K562 (cell line): Measurements from ENCODE around the gene TNFSF13. TPM values are rescaled to one million over a fixed set of nuclear protein-coding genes. Genes with fewer than 3 reads are reported as not detected.

Source experiments
- ATAC-seq: fragments of 200-7000 bp; cut with Tn5 transposase; 3 replicates; pipeline ENCODE4 v1.9.1; 2020; ENCODE audit warnings: moderate library complexity
- BruUV-seq: library from RNA; stranded (reverse); fragments of 400-500 nt; replicated peaks from 2 replicates; lab custom pipeline; 2021; lab: Mats Ljungman, UMichigan
- CTCF ChIA-PET: fragments of 300-600 bp; formaldehyde crosslinking; extraction: SDS; loops from one replicate; lab custom pipeline; 2021; ENCODE audit warnings: low intra/inter-chr PET ratio; lab: Yijun Ruan, JAX
- POLR2A ChIA-PET: fragments of 300-600, 350-650 bp; sonication (Branson Sonifier 250); formaldehyde crosslinking; extraction: SDS; loops from one replicate; lab custom pipeline; 2021; ENCODE audit warnings: antibody characterized with exemption, inconsistent platforms; lab: Yijun Ruan, JAX
- DNase-seq, 4 experiments: peaks; one replicate each; pipeline versions ENCODE4 v3.0.0 to v3.0.0-alpha.2; 2011 to 2018; ENCODE audit warnings: low spot score in 3 of 4, mixed read lengths in 3 of 4; ENCODE audit errors: extremely low read depth in 1 of 4
- FAIRE-seq: peaks from 2 replicates; lab custom pipeline; 2011; peaks lifted over from hg19 to GRCh38; lab: Jason Lieb, UNC
- H2AFZ ChIP-seq: 2 replicates; pipeline ENCODE4 v1.6.0; 2011; ENCODE audit warnings: low read depth, low read length, control low read depth, inconsistent platforms
- H3K27ac ChIP-seq: fragments of 200-600 bp; 3 replicates; pipeline ENCODE4 v1.8.0; 2011; ENCODE audit warnings: low read depth, mild to moderate bottlenecking, control low read depth, inconsistent platforms, low read length, moderate library complexity, mixed read lengths; ENCODE audit errors: extremely low read depth
- H3K27me3 ChIP-seq, 2 experiments: fragments of 300-600 bp in 1 of 2; 2 replicates in 1 of 2; 3 replicates in 1 of 2; pipeline versions ENCODE4 v1.6.0 to v1.8.0; 2011; ENCODE audit warnings: inconsistent platforms in 2 of 2, low read length in 2 of 2, mild to moderate bottlenecking in 1 of 2, mixed read lengths in 1 of 2, moderate library complexity in 1 of 2; ENCODE audit not compliant: control insufficient read depth in 2 of 2, insufficient read depth in 2 of 2
- H3K36me3 ChIP-seq: fragments of 300-600 bp; 3 replicates; pipeline ENCODE4 v1.8.0; 2011; ENCODE audit warnings: mild to moderate bottlenecking, low read length, inconsistent platforms; ENCODE audit not compliant: control insufficient read depth, insufficient read depth
- H3K4me1 ChIP-seq, 2 experiments: fragments of 200-600 bp in 1 of 2; replicated peaks in 1 of 2; 2 replicates in 1 of 2; 3 replicates in 1 of 2; pipeline versions ENCODE4 v1.5.1 to v1.8.0; 2011; ENCODE audit warnings: inconsistent platforms in 2 of 2, low read length in 2 of 2, mild to moderate bottlenecking in 1 of 2, mixed read lengths in 1 of 2, moderate library complexity in 1 of 2; ENCODE audit not compliant: control insufficient read depth in 2 of 2, insufficient read depth in 2 of 2
- H3K4me2 ChIP-seq: 2 replicates; pipeline ENCODE4 v1.6.1; 2011; ENCODE audit warnings: low read length, control low read depth, inconsistent platforms, mixed read lengths; ENCODE audit not compliant: insufficient read depth
- H3K4me3 ChIP-seq: fragments of 200-600 bp; sonication (generic), shearing (Covaris generic); 2 replicates; pipeline ENCODE4 v1.5.1; 2016; ENCODE audit warnings: control low read depth, inconsistent platforms
- H3K79me2 ChIP-seq: fragments of 200-600 bp; 3 replicates; pipeline ENCODE4 v1.8.0; 2011; ENCODE audit warnings: low read length, inconsistent platforms; ENCODE audit not compliant: control insufficient read depth, insufficient read depth
- H3K9ac ChIP-seq, 2 experiments: 2 replicates each; pipeline versions ENCODE4 v1.6.0 to v1.6.1; 2011; ENCODE audit warnings: low read depth in 2 of 2, low read length in 2 of 2, control low read depth in 1 of 2, inconsistent platforms in 1 of 2, mild to moderate bottlenecking in 1 of 2, mixed read lengths in 1 of 2; ENCODE audit not compliant: insufficient read depth in 1 of 2
- H3K9me1 ChIP-seq: one replicate; pipeline ENCODE4 v1.6.0; 2011; ENCODE audit warnings: inconsistent platforms, mild to moderate bottlenecking, low read length, moderate library complexity; ENCODE audit not compliant: control insufficient read depth, insufficient read depth
- H3K9me3 ChIP-seq: replicated peaks from 2 replicates; pipeline ENCODE4 v1.5.1; 2011; ENCODE audit warnings: low read depth, low read length, inconsistent platforms; ENCODE audit not compliant: control insufficient read depth, insufficient read depth
- H4K20me1 ChIP-seq: replicated peaks from 2 replicates; pipeline ENCODE4 v1.6.1; 2011; ENCODE audit warnings: low read length, inconsistent platforms, mixed read lengths; ENCODE audit not compliant: control insufficient read depth, insufficient read depth
- HIVEP1 ChIP-seq: fragments of 250-450 bp; sonication (Bioruptor Pico); IDR thresholded peaks from 2 replicates; pipeline ENCODE4 v1.4.0; 2020; ENCODE audit warnings: mild to moderate bottlenecking
- IRF1 ChIP-seq: sonication (generic); formaldehyde crosslinking; IDR thresholded peaks from 2 replicates; pipeline ENCODE4 v1.8.0; 2022; ENCODE audit warnings: missing genetic modification reagents, mild to moderate bottlenecking, borderline replicate concordance
- LEF1 ChIP-seq: fragments of 450-650 bp; IDR thresholded peaks from 2 replicates; pipeline ENCODE4 v1.6.1; 2016; ENCODE audit warnings: mild to moderate bottlenecking
- MTF1 ChIP-seq: fragments of 250-450 bp; sonication (Bioruptor Pico); IDR thresholded peaks from 2 replicates; pipeline ENCODE4 v1.9.0; 2021; ENCODE audit warnings: moderate library complexity, mild to moderate bottlenecking, inconsistent platforms, borderline replicate concordance
- MYC ChIP-seq, 2 experiments: fragments of 250-450 bp in 1 of 2; sonication (Bioruptor Pico) in 1 of 2; IDR thresholded peaks; 2 replicates each; pipeline versions ENCODE4 v1.5.1 to v1.6.1; 2012 to 2021; ENCODE audit warnings: low read depth in 2 of 2, borderline replicate concordance in 1 of 2, improper control_type of control experiment in 1 of 2, low read length in 1 of 2, mild to moderate bottlenecking in 1 of 2, moderate library complexity in 1 of 2
- NBN ChIP-seq: fragments of 450-650 bp; IDR thresholded peaks from 2 replicates; pipeline ENCODE4 v1.6.1; 2016; ENCODE audit warnings: low read depth, mild to moderate bottlenecking
- NEUROD1 ChIP-seq: fragments of 150-350 bp; IDR thresholded peaks from 2 replicates; pipeline ENCODE4 v1.6.1; 2014; ENCODE audit warnings: borderline replicate concordance, low read length, low read depth; ENCODE audit not compliant: partially characterized antibody
- OTX1 ChIP-seq: fragments of 450-650 bp; formaldehyde crosslinking; IDR thresholded peaks from 2 replicates; pipeline ENCODE4 v1.4.0; 2022; ENCODE audit warnings: mild to moderate bottlenecking
- POLR3G ChIP-seq: IDR thresholded peaks from 2 replicates; pipeline ENCODE4 v1.6.1; 2011; ENCODE audit not compliant: insufficient read length, insufficient replicate concordance; ENCODE audit errors: extremely low read depth
- TAL1 ChIP-seq: fragments of 450-650 bp; IDR thresholded peaks from 2 replicates; pipeline ENCODE4 v1.6.1; 2016; ENCODE audit warnings: mild to moderate bottlenecking
- TSHZ1 ChIP-seq: fragments of 250-450 bp; sonication (Bioruptor Pico); IDR thresholded peaks from 2 replicates; pipeline ENCODE4 v1.4.0; 2020; ENCODE audit warnings: mild to moderate bottlenecking, moderate library complexity
- ZNF174 ChIP-seq: fragments of 250-450 bp; sonication (Bioruptor Pico); IDR thresholded peaks from 2 replicates; pipeline ENCODE4 v1.4.0; 2020; ENCODE audit warnings: mild to moderate bottlenecking
- WGBS: fragments of 100-300 bp; shearing (Covaris generic); methylation state at CpG from one replicate; pipeline ENCODE4 v1.1.6; 2016; ENCODE audit warnings: low coverage, mixed read lengths; ENCODE audit not compliant: insufficient coverage; ENCODE audit errors: missing lambda C conversion rate; 5-methylcytosine and 5-hydroxymethylcytosine counted together
- in situ Hi-C: fragments of 300-500 bp; cut with MboI; formaldehyde crosslinking; loops from 4 replicates; pipeline ENCODE4 v1.15.0; 2018; ENCODE audit warnings: inconsistent platforms, mixed read lengths
- intact Hi-C: fragments of 100-400 bp; cut with micrococcal nuclease; formaldehyde crosslinking; loops from 2 replicates; pipeline ENCODE4 v1.14.2; 2022
- polyA plus RNA-seq, 8 experiments: library from polyadenylated mRNA; depleted of rRNA in 4 of 8; stranded (reverse) in 5 of 8; unstranded in 3 of 8; fragments of >200 nt; fragmentation: Nextera tagmentation in 2 of 8; fragmentation: Illumina TruSeq in 1 of 8; extraction: Ambion mirVana in 2 of 8; extraction: Trizol in 1 of 8; gene quantifications; 2 replicates each; pipeline versions ENCODE4 v1.2.1 to v1.2.3, GENCODE V29; 2011 to 2014; ENCODE audit warnings: inconsistent platforms in 1 of 8, missing spikeins in 1 of 8
- total RNA-seq, 7 experiments: library from RNA; depleted of rRNA in 6 of 7; stranded (reverse); fragments of >200 nt in 6 of 7; fragmentation: Illumina TruSeq in 2 of 7; extraction: Trizol in 2 of 7; gene quantifications; 2 replicates each; pipeline versions ENCODE4 v1.2.1 to v1.2.3, GENCODE V29; 2011 to 2021; ENCODE audit warnings: low replicate concordance in 1 of 7
- TF ChIP-seq, protein P1 (sequence below): fragments of 250-450 bp; sonication (Bioruptor Pico); IDR thresholded peaks from 2 replicates; pipeline ENCODE4 v1.4.0; 2020

TNFSF13 gene
- total and polyA plus RNA-seq, 9 of the 15 experiments (the other 6 are each of a cell fraction or from before 2014, with no cell fraction given) = 0.04 to 0.51 (median 0.19) TPM; not detected in 1

DNA sequence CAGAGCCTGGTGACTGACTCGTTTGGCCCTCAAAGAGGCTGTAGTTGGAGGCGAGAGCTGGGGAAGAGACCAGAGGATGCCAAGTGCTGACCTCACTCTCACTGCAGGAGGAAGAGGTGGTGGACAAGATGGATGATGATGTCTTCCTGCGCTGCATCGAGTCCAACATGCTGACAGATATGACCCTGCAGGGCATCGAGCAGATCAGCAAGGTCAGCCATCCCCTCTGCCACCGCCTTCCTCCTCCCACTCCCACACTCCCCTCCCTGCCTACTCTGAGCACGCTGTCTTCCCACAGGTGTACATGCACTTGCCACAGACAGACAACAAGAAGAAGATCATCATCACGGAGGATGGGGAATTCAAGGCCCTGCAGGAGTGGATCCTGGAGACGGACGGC, 47.4 kb upstream of the TNFSF13 start:
- H2AFZ ChIP-seq = no peak overlapping the region
- H3K36me3 ChIP-seq = peaks cover 73% of the 10 kb centered on the region
- POLR2A ChIA-PET = interaction anchor here (0.5 to 1.9 kb wide), 2 partner anchors 9 to 50 kb away, joined by 4 to 6 read pairs; no protein-coding TSS in a partner anchor
- BruUV-seq = no TSS peak
- no peak overlapping the region for H3K4me3 ChIP-seq
- TF ChIP-seq TSHZ1 (CRISPR knock-in tag) (no peak), MTF1 (CRISPR knock-in tag) (no peak), TAL1 (no peak), POLR3G (no peak), OTX1 (no peak), NEUROD1 (no peak), ZNF174 (no peak), NBN (no peak), LEF1 (no peak), MYC (IDR thresholded peaks at IDR 0.05; ENCODE audit: low read depth, low read length) (no peak), MYC (CRISPR knock-in tag; IDR thresholded peaks at IDR 0.05; ENCODE audit: borderline replicate concordance, low read depth) (no peak), HIVEP1 (CRISPR knock-in tag) (no peak), IRF1 (CRISPR knock-in tag) (no peak)
- TF ChIP-seq, protein P1, sequence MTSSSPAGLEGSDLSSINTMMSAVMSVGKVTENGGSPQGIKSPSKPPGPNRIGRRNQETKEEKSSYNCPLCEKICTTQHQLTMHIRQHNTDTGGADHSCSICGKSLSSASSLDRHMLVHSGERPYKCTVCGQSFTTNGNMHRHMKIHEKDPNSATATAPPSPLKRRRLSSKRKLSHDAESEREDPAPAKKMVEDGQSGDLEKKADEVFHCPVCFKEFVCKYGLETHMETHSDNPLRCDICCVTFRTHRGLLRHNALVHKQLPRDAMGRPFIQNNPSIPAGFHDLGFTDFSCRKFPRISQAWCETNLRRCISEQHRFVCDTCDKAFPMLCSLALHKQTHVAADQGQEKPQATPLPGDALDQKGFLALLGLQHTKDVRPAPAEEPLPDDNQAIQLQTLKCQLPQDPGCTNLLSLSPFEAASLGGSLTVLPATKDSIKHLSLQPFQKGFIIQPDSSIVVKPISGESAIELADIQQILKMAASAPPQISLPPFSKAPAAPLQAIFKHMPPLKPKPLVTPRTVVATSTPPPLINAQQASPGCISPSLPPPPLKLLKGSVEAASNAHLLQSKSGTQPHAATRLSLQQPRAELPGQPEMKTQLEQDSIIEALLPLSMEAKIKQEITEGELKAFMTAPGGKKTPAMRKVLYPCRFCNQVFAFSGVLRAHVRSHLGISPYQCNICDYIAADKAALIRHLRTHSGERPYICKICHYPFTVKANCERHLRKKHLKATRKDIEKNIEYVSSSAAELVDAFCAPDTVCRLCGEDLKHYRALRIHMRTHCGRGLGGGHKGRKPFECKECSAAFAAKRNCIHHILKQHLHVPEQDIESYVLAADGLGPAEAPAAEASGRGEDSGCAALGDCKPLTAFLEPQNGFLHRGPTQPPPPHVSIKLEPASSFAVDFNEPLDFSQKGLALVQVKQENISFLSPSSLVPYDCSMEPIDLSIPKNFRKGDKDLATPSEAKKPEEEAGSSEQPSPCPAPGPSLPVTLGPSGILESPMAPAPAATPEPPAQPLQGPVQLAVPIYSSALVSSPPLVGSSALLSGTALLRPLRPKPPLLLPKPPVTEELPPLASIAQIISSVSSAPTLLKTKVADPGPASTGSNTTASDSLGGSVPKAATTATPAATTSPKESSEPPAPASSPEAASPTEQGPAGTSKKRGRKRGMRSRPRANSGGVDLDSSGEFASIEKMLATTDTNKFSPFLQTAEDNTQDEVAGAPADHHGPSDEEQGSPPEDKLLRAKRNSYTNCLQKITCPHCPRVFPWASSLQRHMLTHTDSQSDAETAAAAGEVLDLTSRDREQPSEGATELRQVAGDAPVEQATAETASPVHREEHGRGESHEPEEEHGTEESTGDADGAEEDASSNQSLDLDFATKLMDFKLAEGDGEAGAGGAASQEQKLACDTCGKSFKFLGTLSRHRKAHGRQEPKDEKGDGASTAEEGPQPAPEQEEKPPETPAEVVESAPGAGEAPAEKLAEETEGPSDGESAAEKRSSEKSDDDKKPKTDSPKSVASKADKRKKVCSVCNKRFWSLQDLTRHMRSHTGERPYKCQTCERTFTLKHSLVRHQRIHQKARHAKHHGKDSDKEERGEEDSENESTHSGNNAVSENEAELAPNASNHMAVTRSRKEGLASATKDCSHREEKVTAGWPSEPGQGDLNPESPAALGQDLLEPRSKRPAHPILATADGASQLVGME (CRISPR knock-in tag) = no peak
- no peaks in the 10 kb centered on the region for H3K79me2 ChIP-seq
- in situ Hi-C loops (no loop called here), intact Hi-C loops (no loop called here)
- WGBS = 84% methylated on average over 9 of the region's 10 CpGs
- H3K27ac ChIP-seq = no peak overlapping the region
- no peaks in the 10 kb centered on the region for H3K27me3 ChIP-seq
- no peaks in the 10 kb centered on the region for H3K9me3 ChIP-seq
- H3K4me2 ChIP-seq = no peak overlapping the region
- no peaks in the 10 kb centered on the region for H4K20me1 ChIP-seq
- peaks cover 3% of the 10 kb centered on the region for H3K9me1 ChIP-seq
- CTCF ChIA-PET = no interaction called here
- no peaks in the 10 kb centered on the region; a peak in 1 of 5 replicates for H3K4me1 ChIP-seq
- DNase-seq (peak in 1 of 4 experiments; percentile 14), FAIRE-seq (no peak), ATAC-seq (no peak)
- H3K9ac ChIP-seq = peak overlapping the region in 1 of 2 experiments; percentile 45; a peak in 2 of 4 replicates
